HG03175 (cell line): ENCODE results near the gene RASL12.
"Not testable (repeated sequence)": the region's sequence is repeated elsewhere in the genome, so short reads cannot be mapped to it uniquely, and the experiment has no call there.

Source experiments
- ATAC-seq: cut with Tn5 transposase; IDR thresholded peaks from one replicate; pipeline ENCODE4 v1.9.1; 2021; ENCODE audit warnings: mild to moderate bottlenecking, moderate library complexity; ENCODE audit not compliant: unreplicated experiment

RASL12 gene

DNA sequence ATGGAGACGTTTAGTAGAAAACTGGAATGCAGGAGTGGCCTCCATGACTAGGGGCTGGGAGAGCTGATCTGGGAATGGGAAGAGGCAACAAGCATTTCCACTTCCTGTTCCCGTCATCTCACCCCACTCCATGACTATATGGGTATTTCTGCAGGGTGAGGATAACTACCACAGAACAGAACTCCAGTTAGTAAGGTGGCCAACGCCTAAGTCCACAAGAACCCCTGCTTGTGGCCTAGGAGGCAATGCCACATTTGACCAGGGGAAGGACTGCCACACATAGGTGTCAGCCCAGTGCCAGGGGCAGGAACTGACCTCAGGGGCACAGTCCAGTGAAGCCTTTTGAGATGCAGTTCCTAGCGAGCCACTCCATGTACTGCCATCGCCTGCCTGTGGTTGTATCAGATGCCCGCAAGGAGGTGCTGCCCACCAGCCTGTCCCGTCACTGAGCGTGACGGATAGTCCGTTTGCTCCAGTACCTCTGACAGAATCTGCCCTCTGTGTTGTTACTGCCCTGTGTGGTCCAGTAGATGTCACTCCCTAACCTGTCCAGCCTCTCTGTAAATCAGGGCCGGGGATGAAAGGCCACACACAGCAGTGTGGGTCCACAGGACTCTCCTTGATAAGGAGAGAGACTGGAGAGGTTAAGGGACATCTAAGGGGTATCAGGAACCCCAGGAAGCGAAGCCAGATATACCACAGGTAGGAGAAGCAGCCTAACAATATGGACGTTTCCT lies 34.8 kb downstream of the RASL12 start:
- no peak for ATAC-seq

GRCh38 chr15:65029736-65030208 lies 38.0 kb downstream of the RASL12 start:
- no peak for ATAC-seq

DNA sequence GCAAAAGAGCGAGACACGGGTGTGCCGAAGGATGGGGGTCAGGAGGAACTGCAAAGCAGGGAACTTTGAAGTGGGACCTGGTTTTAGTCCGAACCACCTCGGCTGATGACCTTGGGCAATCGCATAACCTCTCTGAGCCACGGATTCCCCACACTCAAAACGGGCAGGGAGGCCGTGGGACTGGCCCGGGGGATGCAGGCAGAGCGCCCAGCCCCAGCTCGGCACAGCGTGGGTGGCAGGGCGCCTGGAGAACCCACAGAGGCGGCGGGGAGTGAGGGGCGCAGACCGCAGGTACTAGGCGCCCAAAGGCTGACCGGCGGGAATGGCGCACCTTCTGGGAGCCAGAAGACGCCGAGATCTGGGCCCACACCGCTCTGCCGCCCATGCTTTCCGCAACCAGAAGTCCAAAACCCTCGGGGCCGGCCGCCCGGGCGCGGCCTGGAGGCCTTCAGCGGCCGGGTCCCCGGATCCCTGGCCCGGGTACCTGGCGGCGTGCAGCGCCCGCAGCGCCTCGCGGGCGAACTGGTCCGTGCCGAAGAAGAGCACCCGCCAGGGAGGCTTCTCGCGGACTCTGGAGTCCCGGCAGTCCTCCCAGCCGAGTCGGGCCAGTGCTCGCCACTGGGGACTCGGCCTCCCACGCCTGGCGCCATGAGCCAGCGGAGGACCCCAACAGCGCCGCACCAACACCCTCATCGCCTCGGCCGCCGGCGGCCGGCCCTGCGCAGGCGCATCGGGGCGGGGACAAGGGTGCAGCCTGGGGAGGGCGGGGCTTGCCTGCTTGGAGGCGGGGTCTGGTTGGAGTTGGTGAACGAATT lies 38.7 kb downstream of the RASL12 start, which contains the start of gene MTFMT:
TSS of gene MTFMT (minus strand) at position 719 of the 815 bp plus-strand sequence. CDS start at position 693, 26 bp downstream.
- peak; percentile 78 for ATAC-seq

DNA sequence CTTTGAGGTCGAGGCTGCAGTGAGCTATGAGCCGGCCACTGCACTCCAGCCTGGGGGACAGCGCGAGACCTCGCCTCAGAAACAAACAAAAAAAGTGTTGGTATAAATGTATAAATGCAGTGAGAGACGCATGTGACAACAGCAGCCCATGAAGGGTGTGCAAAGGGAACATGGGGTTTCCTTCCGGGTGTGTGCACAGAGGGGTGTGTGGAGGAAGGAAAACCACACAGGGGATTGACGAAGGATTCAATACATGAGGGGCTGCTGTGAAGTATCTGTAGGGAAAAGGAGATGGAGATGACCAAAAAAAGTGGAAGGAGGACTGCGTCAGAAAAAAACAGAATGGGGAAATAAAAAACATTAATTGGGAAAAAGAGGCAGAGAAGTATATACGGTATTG lies 39.5 kb downstream of the RASL12 start:
- no peak for ATAC-seq

GRCh38 chr15:65027593-65027992 lies 40.2 kb downstream of the RASL12 start:
- ATAC-seq, result no peak

GRCh38 chr15:65026756-65027155 lies 41.0 kb downstream of the RASL12 start:
- no peak for ATAC-seq

DNA sequence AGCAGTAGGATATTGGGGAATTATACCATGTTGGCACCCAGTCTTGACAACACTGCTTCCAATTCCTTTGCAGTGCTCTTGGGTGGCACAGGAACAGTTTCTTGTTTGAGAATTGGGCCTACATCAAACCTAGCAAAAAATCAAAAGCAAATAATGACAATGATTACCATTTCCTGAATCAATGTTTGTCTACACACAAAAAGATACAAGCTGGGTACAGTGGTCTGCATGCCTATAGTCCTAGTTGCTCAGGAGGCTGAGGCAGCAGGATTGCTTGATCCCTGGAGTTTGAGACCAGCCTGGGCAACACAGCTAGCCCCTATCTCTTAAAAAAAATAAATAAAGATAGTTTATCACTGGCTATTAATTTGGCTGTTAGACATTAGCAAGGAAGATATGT lies 46.3 kb downstream of the RASL12 start:
- no peak for ATAC-seq

DNA sequence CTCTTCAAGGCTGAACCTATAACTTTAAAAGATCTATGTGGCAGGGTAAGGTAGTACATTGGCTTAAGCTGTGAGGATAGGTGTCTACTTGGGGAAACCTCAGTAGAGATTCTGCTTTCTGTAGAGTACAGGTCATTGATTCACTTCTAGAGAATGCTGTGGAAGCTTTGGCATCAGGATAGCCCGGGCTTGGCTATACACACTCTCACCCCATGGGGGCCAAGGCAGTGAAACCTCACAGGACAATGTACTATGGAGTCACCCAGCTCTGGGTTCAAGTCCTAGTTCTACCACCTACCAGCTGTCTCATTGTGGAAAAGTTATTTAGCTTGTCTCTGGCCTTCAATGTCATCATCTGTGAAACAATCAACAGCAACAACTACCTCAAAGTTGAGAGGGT lies 47.4 kb downstream of the RASL12 start:
- no peak for ATAC-seq

GRCh38 chr15:65011198-65011597 lies 56.6 kb downstream of the RASL12 start:
- not testable (repeated sequence) for ATAC-seq

DNA sequence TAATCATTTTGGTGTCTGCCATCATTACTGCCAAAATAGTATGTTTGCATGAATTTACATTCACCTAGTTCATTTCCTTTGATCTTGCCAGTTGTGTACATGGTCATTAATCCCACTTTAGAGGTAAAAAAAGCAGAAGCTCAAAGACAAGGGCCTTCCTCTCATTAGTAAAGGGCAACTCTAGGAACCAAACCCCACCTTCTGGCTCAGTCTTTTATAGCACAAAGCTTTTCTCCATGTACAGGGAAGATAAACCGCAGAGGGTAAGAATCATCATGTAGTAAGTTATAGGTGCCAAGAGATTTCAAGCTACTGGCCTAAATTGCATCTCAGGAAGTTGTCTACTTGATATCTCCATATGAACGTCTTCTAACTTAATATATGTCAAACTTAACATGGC lies 58.8 kb downstream of the RASL12 start:
- no peak for ATAC-seq

GRCh38 chr15:65006876-65007275 lies 60.9 kb downstream of the RASL12 start:
- ATAC-seq, result no peak

DNA sequence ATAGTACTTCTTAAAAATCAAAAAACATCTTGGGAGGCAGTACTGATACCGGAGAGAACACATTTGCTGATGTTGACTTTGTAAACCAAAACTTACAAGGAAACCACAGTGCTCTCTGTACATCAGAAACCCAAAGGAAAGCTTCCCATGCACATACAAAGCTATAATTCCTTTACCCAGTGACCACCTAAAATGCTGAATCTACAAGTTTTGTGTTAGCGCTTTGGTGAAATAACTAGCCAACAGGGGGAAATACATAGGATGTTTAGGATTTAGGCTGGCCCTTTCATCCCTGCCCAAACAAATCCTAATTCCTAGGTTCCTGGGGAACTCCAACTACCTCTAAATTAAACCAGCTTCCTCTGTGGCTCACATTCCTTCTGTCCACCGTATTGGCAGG lies 62.8 kb downstream of the RASL12 start:
- no peak for ATAC-seq
